Upper lobe of left lung (tissue), 6 donors: ENCODE results near the gene ERGIC3. TPM values are rescaled to one million over a fixed set of nuclear protein-coding genes. Genes with fewer than 3 reads are reported as not detected.
"Not testable (repeated sequence)": the region's sequence is repeated elsewhere in the genome, so short reads cannot be mapped to it uniquely, and the experiment has no call there.

Experiments used
- ATAC-seq, 2 donors: fragments of 200-7000 bp; cut with Tn5 transposase; one replicate each; pipeline ENCODE4 v1.9.1; 2022; ENCODE audit warnings: mild to moderate bottlenecking in 2 of 2, moderate library complexity in 2 of 2; ENCODE audit not compliant: low FRiP score in 2 of 2
- DNase-seq, 2 donors: peaks; one replicate each; pipeline ENCODE4 v3.0.0-alpha.2; 2019 to 2020
- H3K27ac ChIP-seq, 4 donors: fragments of 200-600 bp; sonication (generic); one replicate each; pipeline ENCODE4 v1.5.1; 2016 to 2019
- H3K27me3 ChIP-seq, 4 donors: fragments of 200-600 bp; sonication (generic); one replicate each; pipeline ENCODE4 v1.5.1; 2017 to 2019
- H3K36me3 ChIP-seq, 4 donors: fragments of 200-600 bp; sonication (generic); one replicate each; pipeline ENCODE4 v1.5.1; 2016 to 2019
- H3K4me1 ChIP-seq, 4 donors: fragments of 200-600 bp; sonication (generic); one replicate each; pipeline ENCODE4 v1.5.1; 2018 to 2019
- H3K4me3 ChIP-seq, 4 donors: fragments of 200-600 bp; sonication (generic); one replicate each; pipeline ENCODE4 v1.5.1; 2017 to 2019; ENCODE audit warnings: mild to moderate bottlenecking in 2 of 4, moderate library complexity in 1 of 4
- H3K9me3 ChIP-seq, 4 donors: fragments of 200-600 bp; sonication (generic); one replicate each; pipeline ENCODE4 v1.5.1; 2018 to 2019
- CTCF ChIP-seq, 6 experiments: fragments of 450-650 bp in 4 of 6; fragments of 200-600 bp in 2 of 6; sonication (generic) in 2 of 6; IDR thresholded peaks; one replicate each; pipeline ENCODE4 v1.5.1; 2016 to 2019; ENCODE audit warnings: antibody characterized with exemption in 6 of 6
- EP300 ChIP-seq, 4 donors: sonication (generic); formaldehyde crosslinking; IDR thresholded peaks; one replicate each; pipeline ENCODE4 v1.5.1; 2017; ENCODE audit warnings: antibody characterized with exemption in 4 of 4, control low read depth in 2 of 4
- POLR2A ChIP-seq, 4 donors: fragments of 450-650 bp; IDR thresholded peaks; one replicate each; pipeline ENCODE4 v1.5.1; 2016 to 2017; ENCODE audit warnings: antibody characterized with exemption in 4 of 4, mild to moderate bottlenecking in 2 of 4
- POLR2AphosphoS5 ChIP-seq, 2 donors: sonication (generic); formaldehyde crosslinking; IDR thresholded peaks; one replicate each; pipeline ENCODE4 v1.5.1; 2017; ENCODE audit warnings: antibody characterized with exemption in 2 of 2
- WGBS, 2 donors: methylation state at CpG; one replicate each; pipeline ENCODE4 v1.1.5; 2017 to 2018; 5-methylcytosine and 5-hydroxymethylcytosine counted together
- total RNA-seq, 6 donors: library from RNA; depleted of rRNA in 4 of 6; stranded (reverse); fragments of >200 nt in 4 of 6; gene quantifications; one replicate each; pipeline versions ENCODE4 v1.1.0 to v1.2.1, GENCODE V29; 2016 to 2021
- donor health status: DM: no; HTN: no; CAD: no; lungs with moderate emphysema.
- donor health status: DM: no; HTN: yes; CAD: no; lungs with severe emphysema.

ERGIC3 gene
- total RNA-seq, 6 donors from 2014 or later, result 115 to 223 (median 179) TPM

GRCh38 chr20:35515949-35516645 is 25.8 kb upstream of the ERGIC3 start:
- WGBS, 2 donors, result 77 to 83% methylated on average over 3 of the region's 3 CpGs
- Histone ChIP-seq H3K4me1 (no peaks in the 10 kb centered on the region), H3K36me3 (peaks cover 0 to 26% (median 17%) of the 10 kb centered on the region in 4 donors), H3K27ac (no peak overlapping the region), H3K27me3 (no peaks in the 10 kb centered on the region), H3K9me3 (no peaks in the 10 kb centered on the region), H3K4me3 (no peak overlapping the region)
- ATAC-seq (no peak), DNase-seq (no peak)
- no peak for TF ChIP-seq EP300 (IDR thresholded peaks at IDR 0.05)
- no peak for TF ChIP-seq CTCF (IDR thresholded peaks at IDR 0.05)
- TF ChIP-seq POLR2A (IDR thresholded peaks at IDR 0.05), result no peak
- no peak for TF ChIP-seq POLR2AphosphoS5 (IDR thresholded peaks at IDR 0.05)

GRCh38 chr20:35517125-35517524 is 24.8 kb upstream of the ERGIC3 start:
- Histone ChIP-seq H3K9me3 (no peaks in the 10 kb centered on the region), H3K4me3 (no peak overlapping the region), H3K27ac (no peak overlapping the region), H3K4me1 (no peaks in the 10 kb centered on the region), H3K27me3 (no peaks in the 10 kb centered on the region), H3K36me3 (peaks cover 0 to 16% (median 12%) of the 10 kb centered on the region in 4 donors)
- ATAC-seq (no peak), DNase-seq (no peak)
- no peak for TF ChIP-seq POLR2A (IDR thresholded peaks at IDR 0.05)
- TF ChIP-seq CTCF (IDR thresholded peaks at IDR 0.05), result no peak
- no peak for TF ChIP-seq POLR2AphosphoS5 (IDR thresholded peaks at IDR 0.05)
- TF ChIP-seq EP300 (IDR thresholded peaks at IDR 0.05), result no peak
- WGBS, 2 donors, result 67 to 83% methylated on average over 1 of the region's 1 CpG

- not testable (repeated sequence) for H3K27me3 ChIP-seq, H3K9me3 ChIP-seq, H3K4me1 ChIP-seq, DNase-seq, H3K36me3 ChIP-seq, ATAC-seq, H3K27ac ChIP-seq, H3K4me3 ChIP-seq
- WGBS, 2 donors, result 83 to 87% methylated on average over 5 of the region's 5 CpGs
These were observed 24.1 kb upstream of the ERGIC3 start for GRCh38 chr20:35517767-35518166.

- Histone ChIP-seq H3K27ac (no peak overlapping the region), H3K4me1 (no peaks in the 10 kb centered on the region), H3K9me3 (no peaks in the 10 kb centered on the region), H3K4me3 (no peak overlapping the region), H3K27me3 (no peaks in the 10 kb centered on the region), H3K36me3 (peaks cover 0 to 7% (median 0%) of the 10 kb centered on the region in 4 donors)
- ATAC-seq (no peak), DNase-seq (no peak)
- TF ChIP-seq CTCF (IDR thresholded peaks at IDR 0.05), result no peak
- no peak for TF ChIP-seq POLR2AphosphoS5 (IDR thresholded peaks at IDR 0.05)
- TF ChIP-seq POLR2A (IDR thresholded peaks at IDR 0.05), result no peak
- TF ChIP-seq EP300 (IDR thresholded peaks at IDR 0.05), result no peak
- 73 to 75% methylated on average over 9 of the region's 9 CpGs for WGBS, 2 donors
These were observed 22.9 kb upstream of the ERGIC3 start for GRCh38 chr20:35518955-35519354.

GRCh38 chr20:35523298-35523888 is 18.5 kb upstream of the ERGIC3 start:
- Histone ChIP-seq H3K36me3 (no peaks in the 10 kb centered on the region), H3K9me3 (no peaks in the 10 kb centered on the region), H3K4me1 (no peaks in the 10 kb centered on the region), H3K27me3 (no peaks in the 10 kb centered on the region), H3K27ac (no peak overlapping the region), H3K4me3 (no peak overlapping the region)
- TF ChIP-seq POLR2A (IDR thresholded peaks at IDR 0.05), result no peak
- TF ChIP-seq POLR2AphosphoS5 (IDR thresholded peaks at IDR 0.05), result no peak
- TF ChIP-seq CTCF (IDR thresholded peaks at IDR 0.05), result peak in 5 of 6 experiments; percentile 13 to 38 (median 29)
- ATAC-seq (no peak), DNase-seq (no peak)
- 78 to 86% methylated on average over 4 to 6 of the region's 6 CpGs for WGBS, 2 donors
